Hepatocyte (in vitro differentiated cells): ENCODE measurements around the gene GJD3. TPM values are rescaled to one million over a fixed set of nuclear protein-coding genes. Genes with fewer than 3 reads are reported as not detected.

Experiments used
- DNase-seq: peaks from one replicate; pipeline ENCODE4 v3.0.0-alpha.2; 2016; ENCODE audit warnings: low spot score
- H2AFZ ChIP-seq: fragments of 200-600 bp; sonication (generic); 2 replicates; pipeline ENCODE4 v1.6.0; 2016; ENCODE audit warnings: antibody characterized with exemption, mild to moderate bottlenecking
- H3K27ac ChIP-seq: fragments of 200-600 bp; sonication (generic); 2 replicates; pipeline ENCODE4 v1.5.1; 2016; ENCODE audit warnings: mild to moderate bottlenecking
- H3K27me3 ChIP-seq: fragments of 200-600 bp; sonication (generic); 2 replicates; pipeline ENCODE4 v1.6.1; 2016
- H3K36me3 ChIP-seq: fragments of 200-600 bp; sonication (generic); replicated peaks from 2 replicates; pipeline ENCODE4 v1.5.1; 2016; ENCODE audit warnings: low read depth; ENCODE audit not compliant: insufficient read depth
- H3K4me1 ChIP-seq: fragments of 200-600 bp; sonication (generic); 2 replicates; pipeline ENCODE4 v1.5.1; 2016; ENCODE audit warnings: mild to moderate bottlenecking, moderate library complexity; ENCODE audit not compliant: insufficient read depth
- H3K4me2 ChIP-seq: fragments of 200-600 bp; sonication (generic); 2 replicates; pipeline ENCODE4 v1.6.0; 2016
- H3K4me3 ChIP-seq: fragments of 200-600 bp; sonication (generic); 2 replicates; pipeline ENCODE4 v1.5.1; 2016; ENCODE audit warnings: mild to moderate bottlenecking
- H3K79me2 ChIP-seq: fragments of 200-600 bp; sonication (generic); 2 replicates; pipeline ENCODE4 v1.6.0; 2017; ENCODE audit warnings: mild to moderate bottlenecking
- H3K9me2 ChIP-seq: fragments of 200-600 bp; sonication (generic); replicated peaks from 2 replicates; pipeline ENCODE4 v1.6.0; 2017; ENCODE audit warnings: mild to moderate bottlenecking; ENCODE audit not compliant: insufficient read depth
- H3K9me3 ChIP-seq: fragments of 200-600 bp; sonication (generic); 2 replicates; pipeline ENCODE4 v1.5.1; 2016; ENCODE audit warnings: low read depth, mild to moderate bottlenecking
- H4K20me1 ChIP-seq: fragments of 200-600 bp; sonication (generic); 2 replicates; pipeline ENCODE4 v1.6.0; 2016; ENCODE audit warnings: mild to moderate bottlenecking; ENCODE audit not compliant: insufficient read depth, poor library complexity, severe bottlenecking
- CTCF ChIP-seq: fragments of 200-600 bp; sonication (generic); IDR thresholded peaks from 2 replicates; pipeline ENCODE4 v1.5.1; 2016; ENCODE audit warnings: antibody characterized with exemption, mild to moderate bottlenecking; ENCODE audit not compliant: poor library complexity
- EZH2 ChIP-seq: fragments of 200-600 bp; sonication (generic); IDR thresholded peaks from 2 replicates; pipeline ENCODE4 v1.6.1; 2016; ENCODE audit warnings: antibody characterized with exemption, mild to moderate bottlenecking, borderline replicate concordance
- EZH2phosphoT487 ChIP-seq: fragments of 200-600 bp; sonication (generic); IDR thresholded peaks from one replicate; pipeline ENCODE4 v1.6.1; 2018; ENCODE audit warnings: antibody characterized with exemption, mild to moderate bottlenecking, low read depth, moderate library complexity; ENCODE audit not compliant: unreplicated experiment, severe bottlenecking
- WGBS: methylation state at CpG from one replicate; pipeline ENCODE4 v1.1.6; 2016; ENCODE audit warnings: low lambda C conversion rate; ENCODE audit errors: missing lambda C conversion rate; 5-methylcytosine and 5-hydroxymethylcytosine counted together
- polyA plus RNA-seq: library from polyadenylated mRNA; unstranded; fragments of >200 nt; fragmentation: Nextera tagmentation; extraction: Ambion mirVana; gene quantifications from 2 replicates; pipeline ENCODE4 v1.2.1, GENCODE V29; 2016
- total RNA-seq: library from RNA; depleted of rRNA; stranded (reverse); fragments of >200 nt; gene quantifications from 2 replicates; pipeline ENCODE4 v1.2.3, GENCODE V29; 2014

GJD3 gene
- total and polyA plus RNA-seq, 2 experiments from 2014 or later = 0.47 to 3.8 TPM

DNA sequence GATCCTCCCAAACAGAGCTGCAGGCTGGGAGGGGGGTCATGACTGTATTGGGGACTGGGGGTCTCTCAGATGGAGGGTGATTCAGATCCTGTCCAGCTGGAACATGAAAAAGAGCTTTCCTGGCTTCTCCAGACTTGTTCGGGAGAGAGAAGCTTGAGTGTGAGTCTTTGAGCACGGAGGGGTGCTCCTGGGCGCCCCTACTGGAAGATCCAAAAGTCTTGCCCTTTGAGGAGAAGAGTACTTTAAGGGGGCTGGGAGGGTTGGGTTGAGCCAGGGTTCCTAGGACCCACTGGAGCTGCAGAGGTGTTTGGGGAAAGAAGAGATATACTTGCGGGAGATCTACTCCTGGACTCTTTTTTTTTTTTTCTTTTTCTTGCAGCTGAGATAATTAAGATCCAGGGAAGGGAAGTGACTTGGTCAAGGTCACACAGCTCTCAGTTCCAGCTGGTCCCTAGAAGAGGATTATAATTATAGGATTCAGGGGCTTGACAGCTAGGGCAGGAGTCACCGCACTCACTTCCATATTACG lies 47.1 kb downstream of the GJD3 start:
- peaks cover 78% of the 10 kb centered on the region for H3K4me1 ChIP-seq

DNA sequence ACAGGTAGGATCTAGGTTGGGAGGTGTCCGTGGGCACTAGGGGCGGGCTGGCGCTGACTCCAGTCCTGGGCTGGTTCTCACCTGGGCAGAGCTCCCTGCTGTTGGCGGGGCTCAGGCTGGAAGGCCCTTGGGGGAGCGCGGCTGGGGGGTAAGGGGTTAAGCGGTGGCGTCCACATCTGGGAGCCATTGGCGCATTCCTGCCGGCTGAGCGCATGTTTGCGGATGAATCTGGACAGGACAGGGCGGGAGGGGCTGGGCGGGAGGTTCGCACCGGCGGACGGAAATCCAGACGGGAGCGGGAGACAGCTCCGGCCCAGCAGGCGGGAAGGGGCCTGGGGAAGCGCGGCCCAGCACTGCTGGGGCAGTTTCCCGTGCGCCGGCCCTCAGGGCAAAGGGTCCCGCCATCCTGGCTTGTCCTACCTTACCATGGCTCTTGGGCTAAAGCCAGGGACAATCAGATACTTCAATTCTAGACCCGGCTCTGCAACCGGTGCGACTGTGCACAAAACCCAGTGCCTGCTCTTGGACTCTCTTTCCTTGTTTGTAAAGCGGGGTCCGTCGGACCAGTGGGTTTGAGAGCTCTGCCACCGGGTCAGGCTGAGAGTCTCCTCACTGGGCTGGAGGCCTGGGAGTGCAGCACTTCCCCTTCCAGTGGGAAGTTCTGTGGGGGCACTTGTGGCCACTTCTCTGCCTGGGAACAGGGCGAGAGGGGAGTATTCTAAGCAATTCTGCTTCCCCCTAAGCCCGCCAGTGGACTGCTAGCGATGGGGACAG lies 47.8 kb downstream of the GJD3 start:
- no peak for TF ChIP-seq EZH2
- no peak for TF ChIP-seq EZH2phosphoT487
- Histone ChIP-seq H3K27me3 (no peaks in the 10 kb centered on the region), H4K20me1 (peaks cover 31% of the 10 kb centered on the region), H3K79me2 (peaks cover 75% of the 10 kb centered on the region), H3K4me1 (peaks cover 76% of the 10 kb centered on the region), H3K36me3 (no peaks in the 10 kb centered on the region), H3K4me3 (no peak overlapping the region), H3K9me3 (no peaks in the 10 kb centered on the region), H3K4me2 (peak overlapping the region; percentile 87), H3K9me2 (no peaks in the 10 kb centered on the region), H3K27ac (peak overlapping the region; percentile 95), H2AFZ (peak overlapping the region; percentile 43)
- DNase-seq = peak; percentile 88
- WGBS = 8% methylated on average over 27 of the region's 38 CpGs

More for the DNA sequence above, 47.1 kb downstream of the GJD3 start:
- no peak overlapping the region for H2AFZ ChIP-seq
- H4K20me1 ChIP-seq = peaks cover 37% of the 10 kb centered on the region
- no peaks in the 10 kb centered on the region for H3K9me2 ChIP-seq
- peak overlapping the region; percentile 22 for H3K4me3 ChIP-seq
- H3K79me2 ChIP-seq = peaks cover 75% of the 10 kb centered on the region
- peak; percentile 74 for DNase-seq
- H3K4me2 ChIP-seq = peak overlapping the region; percentile 87
- no peaks in the 10 kb centered on the region for H3K27me3 ChIP-seq
- TF ChIP-seq EZH2 (no peak), CTCF (peak; percentile 50), EZH2phosphoT487 (no peak)
- WGBS = 11% methylated on average over 6 of the region's 6 CpGs
- no peaks in the 10 kb centered on the region for H3K9me3 ChIP-seq
- H3K27ac ChIP-seq = peak overlapping the region; percentile 95
- H3K36me3 ChIP-seq = no peaks in the 10 kb centered on the region

- Histone ChIP-seq H3K79me2 (peaks cover 75% of the 10 kb centered on the region), H3K27me3 (no peaks in the 10 kb centered on the region), H3K27ac (peak overlapping the region; percentile 95), H3K4me2 (peak overlapping the region; percentile 87), H3K9me2 (no peaks in the 10 kb centered on the region), H4K20me1 (peaks cover 22% of the 10 kb centered on the region), H3K9me3 (no peaks in the 10 kb centered on the region), H3K4me3 (no peak overlapping the region), H3K36me3 (no peaks in the 10 kb centered on the region), H3K4me1 (peaks cover 76% of the 10 kb centered on the region), H2AFZ (no peak overlapping the region)
- TF ChIP-seq EZH2phosphoT487 = no peak
- TF ChIP-seq EZH2 = no peak
- TF ChIP-seq CTCF = no peak
- DNase-seq = no peak
- 39% methylated on average over 9 of the region's 9 CpGs for WGBS
These were observed 48.6 kb downstream of the GJD3 start for GRCh38 chr17:40315678-40316570.
